DND-41 (cell line): ENCODE results near the gene C6orf132.

Experiments
- EZH2 ChIP-seq: IDR thresholded peaks from 3 replicates; pipeline ENCODE4 v1.6.1; 2012; ENCODE audit warnings: borderline replicate concordance, low read depth, mild to moderate bottlenecking, moderate library complexity, low read length, inconsistent platforms; ENCODE audit not compliant: severe bottlenecking
- TF ChIP-seq, protein P1 (sequence below): IDR thresholded peaks from 2 replicates; pipeline ENCODE4 v1.5.1; 2012; ENCODE audit warnings: borderline replicate concordance, low read length, moderate library complexity, mild to moderate bottlenecking; ENCODE audit not compliant: poor library complexity, severe bottlenecking; ENCODE audit errors: extremely low read depth

GRCh38 chr6:42091718-42092023 lies 50.7 kb downstream of the C6orf132 start:
- TF ChIP-seq, protein P1, sequence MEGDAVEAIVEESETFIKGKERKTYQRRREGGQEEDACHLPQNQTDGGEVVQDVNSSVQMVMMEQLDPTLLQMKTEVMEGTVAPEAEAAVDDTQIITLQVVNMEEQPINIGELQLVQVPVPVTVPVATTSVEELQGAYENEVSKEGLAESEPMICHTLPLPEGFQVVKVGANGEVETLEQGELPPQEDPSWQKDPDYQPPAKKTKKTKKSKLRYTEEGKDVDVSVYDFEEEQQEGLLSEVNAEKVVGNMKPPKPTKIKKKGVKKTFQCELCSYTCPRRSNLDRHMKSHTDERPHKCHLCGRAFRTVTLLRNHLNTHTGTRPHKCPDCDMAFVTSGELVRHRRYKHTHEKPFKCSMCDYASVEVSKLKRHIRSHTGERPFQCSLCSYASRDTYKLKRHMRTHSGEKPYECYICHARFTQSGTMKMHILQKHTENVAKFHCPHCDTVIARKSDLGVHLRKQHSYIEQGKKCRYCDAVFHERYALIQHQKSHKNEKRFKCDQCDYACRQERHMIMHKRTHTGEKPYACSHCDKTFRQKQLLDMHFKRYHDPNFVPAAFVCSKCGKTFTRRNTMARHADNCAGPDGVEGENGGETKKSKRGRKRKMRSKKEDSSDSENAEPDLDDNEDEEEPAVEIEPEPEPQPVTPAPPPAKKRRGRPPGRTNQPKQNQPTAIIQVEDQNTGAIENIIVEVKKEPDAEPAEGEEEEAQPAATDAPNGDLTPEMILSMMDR = no peak
- no peak for TF ChIP-seq EZH2
